ENCODE measurements around the gene BNIP3. TPM values are rescaled to one million over a fixed set of nuclear protein-coding genes. Genes with fewer than 3 reads are reported as not detected.

The BNIP3 gene
- total and polyA plus RNA-seq, 2 of the 8 experiments (the other 6 are each of a cell fraction or from before 2014, with no cell fraction given): 25.8 to 58.9 TPM

GRCh38 chr10:131982185-131982756 lies 548 bp upstream of the BNIP3 start:
- peaks cover 12 to 16% (median 13%) of the 10 kb centered on the region in 4 experiments for H3K4me1 ChIP-seq (replicated peaks in 1 of 4; ENCODE audit: control insufficient read depth in 3 of 4, insufficient read depth in 4 of 4, low read length in 3 of 4)
- no peak overlapping the region for H3K27ac ChIP-seq (ENCODE audit: low read depth, low read length)
- no peak overlapping the region for H2AFZ ChIP-seq (ENCODE audit: low read length)

More at GRCh38 chr10:131982185-131982756, 548 bp upstream of the BNIP3 start:
- Histone ChIP-seq H3K23me2 (ENCODE audit: low read depth, low read length) (peaks cover 12% of the 10 kb centered on the region), H3K18ac (ENCODE audit: extremely low read depth, low read length) (no peak overlapping the region), H3K14ac (ENCODE audit: insufficient read length) (no peak overlapping the region), H4K20me1 (replicated peaks in 1 of 2; ENCODE audit: control insufficient read depth in 1 of 2, insufficient read depth in 2 of 2, low read length in 2 of 2) (peaks cover 10 to 15% of the 10 kb centered on the region in 2 experiments), H3K23ac (ENCODE audit: insufficient read length) (no peak overlapping the region), H2BK15ac (ENCODE audit: low read length) (no peak overlapping the region), H2BK5ac (ENCODE audit: low read depth, low read length) (no peak overlapping the region), H4K8ac (ENCODE audit: extremely low read depth, insufficient read depth, low read length) (no peak overlapping the region), H4K5ac (ENCODE audit: insufficient read length, low read depth, low read length) (no peak overlapping the region), H3K79me1 (ENCODE audit: low read depth, low read length) (peaks cover 9% of the 10 kb centered on the region), H3K79me2 (ENCODE audit: control insufficient read depth in 1 of 2, insufficient read depth in 2 of 2, low read length in 2 of 2) (peaks cover 4 to 27% of the 10 kb centered on the region in 2 experiments; a peak in 3 of 4 replicates), H3K27me3 (replicated peaks in 1 of 4; ENCODE audit: control insufficient read depth in 3 of 4, extremely low read depth in 1 of 4, insufficient read depth in 3 of 4, low read length in 3 of 4) (peaks cover 8 to 29% (median 24%) of the 10 kb centered on the region in 4 experiments), H3K9me3 (ENCODE audit: insufficient read depth in 2 of 2, low read depth in 1 of 2, low read length in 1 of 2) (peaks cover 4 to 8% of the 10 kb centered on the region in 2 experiments; a peak in 1 of 4 replicates), H2BK120ac (replicated peaks; ENCODE audit: low read depth, low read length) (no peak overlapping the region), H2AK5ac (ENCODE audit: low read depth, low read length) (no peak overlapping the region), H3K36me3 (ENCODE audit: control insufficient read depth in 2 of 4, insufficient read depth in 4 of 4, low read length in 3 of 4) (peaks cover 0 to 3% (median 0%) of the 10 kb centered on the region in 4 experiments; a peak in 1 of 8 replicates), H3K9ac (replicated peaks in 1 of 4; ENCODE audit: extremely low read depth in 1 of 4, low read depth in 3 of 4, low read length in 3 of 4) (no peak overlapping the region), H3K56ac (replicated peaks; ENCODE audit: insufficient read length, low read depth, low read length) (no peak overlapping the region), H3K4me2 (ENCODE audit: insufficient read depth in 1 of 2, low read depth in 2 of 2, low read length in 2 of 2) (peak overlapping the region; percentile 51 to 92; a peak in 3 of 4 replicates), H2BK20ac (ENCODE audit: low read length) (no peak overlapping the region), H3K4me3 (ENCODE audit: extremely low read depth in 1 of 4, insufficient read depth in 2 of 4, low read depth in 3 of 4, low read length in 4 of 4) (peak overlapping the region; percentile 30 to 62 (median 36)), H4K91ac (replicated peaks; ENCODE audit: insufficient read length, low read length) (peak overlapping the region; percentile 72), H3K4ac (replicated peaks; ENCODE audit: insufficient read length, low read depth, low read length) (no peak overlapping the region), H2BK12ac (ENCODE audit: low read depth, low read length) (no peak overlapping the region)
- FAIRE-seq (no peak), DNase-seq (ENCODE audit: low read depth in 1 of 2, low spot score in 2 of 2) (no peak)
- TF ChIP-seq POLR2AphosphoS5 (IDR thresholded peaks at IDR 0.05; ENCODE audit: low read depth, low read length): no peak
- TF ChIP-seq EP300 (IDR thresholded peaks at IDR 0.05; ENCODE audit: borderline replicate concordance in 1 of 2, low read depth in 2 of 2, low read length in 2 of 2): no peak
- TF ChIP-seq KDM4A (IDR thresholded peaks at IDR 0.05; ENCODE audit: low read depth, low read length, severe bottlenecking): peak; percentile 90
- TF ChIP-seq PHF8 (conservative IDR thresholded peaks at IDR 0.05; ENCODE audit: low read depth, low read length): 0 out of 2 replicates have a peak, but pooled peaks have one; percentile 10
- ChIA-PET CTCF (ENCODE audit: partially characterized antibody) (no interaction called here), POLR2A (ENCODE audit: partially characterized antibody) (interaction anchor here (0.6 to 1.2 kb wide), 3 partner anchors 15 to 232 kb away, joined by 3 read pairs; no protein-coding TSS in a partner anchor)
- WGBS, 2 experiments (ENCODE audit: extremely low coverage in 1 of 2, insufficient coverage in 1 of 2, insufficient read length in 1 of 2, insufficient replicate concordance in 2 of 2, low coverage in 1 of 2, low lambda C conversion rate in 2 of 2, missing lambda C conversion rate in 1 of 2): 10% methylated on average over 8 of the region's 83 CpGs; no CpG with 5 or more reads in 1 of the 2 experiments
